Measurements from ENCODE around the gene P2RY12. TPM values are rescaled to one million over a fixed set of nuclear protein-coding genes. Genes with fewer than 3 reads are reported as not detected.

Gene P2RY12
- total and polyA plus RNA-seq, 2 experiments from 2014 or later = 0.22 TPM; not detected in 1

GRCh38 chr3:151305775-151306151 is 78.8 kb downstream of the P2RY12 start:
- Histone ChIP-seq H3K4me3 (no peak overlapping the region), H3K36me3 (no peaks in the 10 kb centered on the region), H3K27me3 (no peaks in the 10 kb centered on the region), H3K4me1 (ENCODE audit: low read depth) (no peaks in the 10 kb centered on the region), H3K9me3 (ENCODE audit: low read depth) (no peaks in the 10 kb centered on the region), H3K27ac (no peak overlapping the region)
- TF ChIP-seq CTCF (IDR thresholded peaks at IDR 0.05; ENCODE audit: low read depth, low read length) = no peak
- no peak for DNase-seq (ENCODE audit: low read depth in 1 of 2, low spot score in 1 of 2)

- Histone ChIP-seq H3K9me3 (ENCODE audit: low read depth) (no peaks in the 10 kb centered on the region), H3K4me1 (ENCODE audit: low read depth) (no peaks in the 10 kb centered on the region), H3K4me3 (no peak overlapping the region), H3K27me3 (no peaks in the 10 kb centered on the region), H3K36me3 (no peaks in the 10 kb centered on the region), H3K27ac (no peak overlapping the region)
- DNase-seq (ENCODE audit: low read depth in 1 of 2, low spot score in 1 of 2) = peak in 1 of 2 donors; percentile 98
- peak; percentile 32 for TF ChIP-seq CTCF (IDR thresholded peaks at IDR 0.05; ENCODE audit: low read depth, low read length)
Measured at GRCh38 chr3:151305060-151305774, 79.3 kb downstream of the P2RY12 start.

GRCh38 chr3:151303751-151304150 is 80.8 kb downstream of the P2RY12 start:
- Histone ChIP-seq H3K27me3 (no peaks in the 10 kb centered on the region), H3K9me3 (ENCODE audit: low read depth) (no peaks in the 10 kb centered on the region), H3K4me1 (ENCODE audit: low read depth) (no peaks in the 10 kb centered on the region), H3K27ac (no peak overlapping the region), H3K36me3 (no peaks in the 10 kb centered on the region), H3K4me3 (no peak overlapping the region)
- no peak for TF ChIP-seq CTCF (IDR thresholded peaks at IDR 0.05; ENCODE audit: low read depth, low read length)
- no peak for DNase-seq (ENCODE audit: low read depth in 1 of 2, low spot score in 1 of 2)

GRCh38 chr3:151301787-151302186 is 82.8 kb downstream of the P2RY12 start:
- H3K27ac ChIP-seq = no peak overlapping the region
- TF ChIP-seq CTCF (IDR thresholded peaks at IDR 0.05; ENCODE audit: low read depth, low read length) = no peak
- peak in 1 of 2 donors; percentile 62 for DNase-seq (ENCODE audit: low read depth in 1 of 2, low spot score in 1 of 2)

GRCh38 chr3:151300539-151300938 is 84.0 kb downstream of the P2RY12 start:
- Histone ChIP-seq H3K9me3 (ENCODE audit: low read depth) (no peaks in the 10 kb centered on the region), H3K36me3 (no peaks in the 10 kb centered on the region), H3K4me1 (ENCODE audit: low read depth) (no peaks in the 10 kb centered on the region), H3K27me3 (no peaks in the 10 kb centered on the region), H3K4me3 (no peak overlapping the region), H3K27ac (no peak overlapping the region)
- no peak for TF ChIP-seq CTCF (IDR thresholded peaks at IDR 0.05; ENCODE audit: low read depth, low read length)
- DNase-seq (ENCODE audit: low read depth in 1 of 2, low spot score in 1 of 2) = no peak

More at GRCh38 chr3:151301787-151302186, 82.8 kb downstream of the P2RY12 start:
- H3K36me3 ChIP-seq = no peaks in the 10 kb centered on the region
- H3K9me3 ChIP-seq (ENCODE audit: low read depth) = no peaks in the 10 kb centered on the region
- H3K4me1 ChIP-seq (ENCODE audit: low read depth) = no peaks in the 10 kb centered on the region
- H3K27me3 ChIP-seq = no peaks in the 10 kb centered on the region
- no peak overlapping the region for H3K4me3 ChIP-seq
